Lower leg skin (tissue), 4 donors: ENCODE measurements around the gene ATP11B. TPM values are rescaled to one million over a fixed set of nuclear protein-coding genes. Genes with fewer than 3 reads are reported as not detected.

Source experiments
- DNase-seq, 2 donors: peaks; one replicate each; pipeline ENCODE4 v3.0.0-alpha.2; 2019; ENCODE audit warnings: low spot score in 2 of 2
- H3K4me3 ChIP-seq: fragments of 200-600 bp; sonication (generic); 2 replicates; pipeline ENCODE4 v1.5.1; 2017; ENCODE audit warnings: mild to moderate bottlenecking, low read depth; ENCODE audit not compliant: poor library complexity, severe bottlenecking
- POLR2A ChIP-seq, 2 donors: fragments of 450-650 bp; IDR thresholded peaks; one replicate each; pipeline ENCODE4 v1.6.1; 2016 to 2017; ENCODE audit warnings: antibody characterized with exemption in 2 of 2, mild to moderate bottlenecking in 1 of 2, moderate library complexity in 1 of 2
- WGBS, 2 donors: methylation state at CpG; one replicate each; pipeline ENCODE4 v1.1.5; 2018; 5-methylcytosine and 5-hydroxymethylcytosine counted together
- intact Hi-C: fragments of 100-400 bp; cut with DNase I; formaldehyde crosslinking; loops from one replicate; pipeline ENCODE4 v1.15.0; 2023; ENCODE audit warnings: low total_unique reads
- total RNA-seq, 4 donors: library from RNA; depleted of rRNA; stranded (reverse); fragments of >200 nt; gene quantifications; one replicate each; pipeline ENCODE4 v1.1.0, GENCODE V29; 2016
- TF ChIP-seq, protein P1 (sequence below), 3 donors: fragments of 450-650 bp; IDR thresholded peaks; one replicate each; pipeline ENCODE4 v1.5.1; 2016; ENCODE audit warnings: antibody characterized with exemption in 3 of 3, mild to moderate bottlenecking in 3 of 3, moderate library complexity in 2 of 3

ATP11B gene
- total RNA-seq, 4 donors from 2014 or later, result 109 to 148 (median 116) TPM

DNA sequence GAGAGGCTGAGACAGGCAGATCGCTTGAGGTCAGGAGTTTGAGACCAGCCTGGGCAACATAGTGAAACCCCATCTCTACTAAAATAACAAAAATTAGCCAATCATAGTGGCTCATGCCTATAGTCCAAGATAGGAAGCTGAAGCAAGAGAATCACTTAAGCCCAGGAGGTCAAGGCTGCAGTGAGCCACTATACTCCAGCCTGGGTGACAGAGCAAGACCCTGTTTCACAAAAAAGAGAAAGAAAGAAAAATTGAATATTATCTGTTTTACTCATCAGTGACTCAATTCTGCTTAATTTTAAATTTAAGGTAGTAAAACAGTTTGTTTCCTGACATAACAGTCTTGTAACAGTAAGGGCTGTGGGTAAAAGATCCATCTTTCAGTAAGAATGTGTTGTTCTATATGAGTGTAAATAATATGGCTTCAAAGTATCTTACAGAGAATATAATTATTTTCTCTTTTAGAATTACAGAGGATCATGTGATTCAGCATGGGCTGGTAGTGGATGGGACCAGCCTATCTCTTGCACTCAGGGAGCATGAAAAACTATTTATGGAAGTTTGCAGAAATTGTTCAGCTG lies 85.8 kb downstream of the ATP11B start:
- H3K4me3 ChIP-seq, result no peak overlapping the region
- TF ChIP-seq, protein P1, sequence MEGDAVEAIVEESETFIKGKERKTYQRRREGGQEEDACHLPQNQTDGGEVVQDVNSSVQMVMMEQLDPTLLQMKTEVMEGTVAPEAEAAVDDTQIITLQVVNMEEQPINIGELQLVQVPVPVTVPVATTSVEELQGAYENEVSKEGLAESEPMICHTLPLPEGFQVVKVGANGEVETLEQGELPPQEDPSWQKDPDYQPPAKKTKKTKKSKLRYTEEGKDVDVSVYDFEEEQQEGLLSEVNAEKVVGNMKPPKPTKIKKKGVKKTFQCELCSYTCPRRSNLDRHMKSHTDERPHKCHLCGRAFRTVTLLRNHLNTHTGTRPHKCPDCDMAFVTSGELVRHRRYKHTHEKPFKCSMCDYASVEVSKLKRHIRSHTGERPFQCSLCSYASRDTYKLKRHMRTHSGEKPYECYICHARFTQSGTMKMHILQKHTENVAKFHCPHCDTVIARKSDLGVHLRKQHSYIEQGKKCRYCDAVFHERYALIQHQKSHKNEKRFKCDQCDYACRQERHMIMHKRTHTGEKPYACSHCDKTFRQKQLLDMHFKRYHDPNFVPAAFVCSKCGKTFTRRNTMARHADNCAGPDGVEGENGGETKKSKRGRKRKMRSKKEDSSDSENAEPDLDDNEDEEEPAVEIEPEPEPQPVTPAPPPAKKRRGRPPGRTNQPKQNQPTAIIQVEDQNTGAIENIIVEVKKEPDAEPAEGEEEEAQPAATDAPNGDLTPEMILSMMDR (IDR thresholded peaks at IDR 0.05), result no peak
- TF ChIP-seq POLR2A (IDR thresholded peaks at IDR 0.05), result no peak
- no peak for DNase-seq
- intact Hi-C loops, result no loop called here
- whole genome bisulfite sequencing, 2 donors, result 100% methylated on average over 1 of the region's 1 CpG

- no peak for DNase-seq
- H3K4me3 ChIP-seq, result no peak overlapping the region
- intact Hi-C loops, result no loop called here
- TF ChIP-seq, protein P1 (IDR thresholded peaks at IDR 0.05), result no peak
- no peak for TF ChIP-seq POLR2A (IDR thresholded peaks at IDR 0.05)
Observed at GRCh38 chr3:182886497-182886896, 93.2 kb downstream of the ATP11B start.

DNA sequence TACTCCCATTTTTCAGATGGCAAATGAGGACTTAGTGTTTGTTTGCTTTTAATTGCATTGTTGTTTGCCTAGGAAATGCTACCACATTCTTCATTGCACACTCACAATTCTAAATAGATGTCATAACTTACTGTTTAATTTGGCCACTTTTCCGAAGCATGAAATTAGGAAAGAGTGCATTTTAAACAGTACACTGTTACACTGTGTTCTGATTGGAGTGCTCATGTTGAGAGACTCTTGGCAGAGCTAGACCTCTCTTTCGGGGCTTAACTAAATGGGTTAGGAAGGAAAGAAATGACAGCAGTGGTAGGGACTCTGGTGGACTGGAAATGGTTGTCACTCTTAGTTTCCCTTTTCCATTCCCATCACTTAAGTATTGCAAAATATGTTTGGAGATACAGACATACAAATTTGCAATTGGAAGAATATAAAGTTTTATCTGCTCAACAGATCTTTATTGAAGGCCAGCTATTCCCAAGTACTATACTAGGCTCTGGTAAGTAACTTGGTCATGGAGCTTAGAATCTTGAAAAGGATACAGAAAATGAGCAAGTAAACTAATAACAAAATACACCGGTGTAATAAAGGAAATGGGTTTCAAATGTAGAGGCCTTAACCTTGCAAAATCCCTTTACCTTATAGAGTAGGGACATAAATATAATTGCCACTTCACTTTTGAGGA lies 96.8 kb downstream of the ATP11B start:
- intact Hi-C loops, result no loop called here
- H3K4me3 ChIP-seq, result no peak overlapping the region
- TF ChIP-seq, protein P1 (IDR thresholded peaks at IDR 0.05), result no peak
- no peak for TF ChIP-seq POLR2A (IDR thresholded peaks at IDR 0.05)
- no peak for DNase-seq
- 93 to 96% methylated on average over 3 of the region's 3 CpGs for WGBS, 2 donors

DNA sequence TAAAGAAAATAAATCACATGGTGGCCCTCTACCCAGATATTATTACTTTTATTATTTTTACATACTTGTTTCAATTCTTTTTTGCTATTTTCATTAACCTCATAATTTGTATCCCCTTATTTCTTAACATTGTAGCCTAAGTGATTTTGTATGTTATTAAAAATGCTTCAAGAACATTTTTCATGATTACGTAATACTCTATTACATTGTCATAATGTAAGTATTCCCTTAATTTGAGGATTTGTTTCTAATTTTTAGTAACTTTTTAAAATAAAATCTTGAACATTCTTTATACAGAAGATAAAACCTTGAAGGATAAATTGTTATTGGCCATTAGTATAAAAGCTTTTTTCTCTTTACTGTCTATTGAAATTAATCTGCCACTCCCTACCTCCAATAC lies 98.1 kb downstream of the ATP11B start:
- TF ChIP-seq POLR2A (IDR thresholded peaks at IDR 0.05), result no peak
- TF ChIP-seq, protein P1 (IDR thresholded peaks at IDR 0.05), result no peak
- intact Hi-C loops, result no loop called here
- DNase-seq, result no peak
- no peak overlapping the region for H3K4me3 ChIP-seq
- 100% methylated on average over 1 of the region's 1 CpG for WGBS, 2 donors

- WGBS, 2 donors, result 91 to 94% methylated on average over 4 of the region's 4 CpGs
- intact Hi-C loops, result no loop called here
- DNase-seq, result no peak
- TF ChIP-seq POLR2A (IDR thresholded peaks at IDR 0.05), result no peak
- TF ChIP-seq, protein P1 (IDR thresholded peaks at IDR 0.05), result no peak
- H3K4me3 ChIP-seq, result no peak overlapping the region
Observed at GRCh38 chr3:182892226-182892625, 98.9 kb downstream of the ATP11B start.
